ENCODE measurements around the gene CD28.
"Not testable (repeated sequence)": the region's sequence is repeated elsewhere in the genome, so short reads cannot be mapped to it uniquely, and the experiment has no call there.

The CD28 gene

DNA sequence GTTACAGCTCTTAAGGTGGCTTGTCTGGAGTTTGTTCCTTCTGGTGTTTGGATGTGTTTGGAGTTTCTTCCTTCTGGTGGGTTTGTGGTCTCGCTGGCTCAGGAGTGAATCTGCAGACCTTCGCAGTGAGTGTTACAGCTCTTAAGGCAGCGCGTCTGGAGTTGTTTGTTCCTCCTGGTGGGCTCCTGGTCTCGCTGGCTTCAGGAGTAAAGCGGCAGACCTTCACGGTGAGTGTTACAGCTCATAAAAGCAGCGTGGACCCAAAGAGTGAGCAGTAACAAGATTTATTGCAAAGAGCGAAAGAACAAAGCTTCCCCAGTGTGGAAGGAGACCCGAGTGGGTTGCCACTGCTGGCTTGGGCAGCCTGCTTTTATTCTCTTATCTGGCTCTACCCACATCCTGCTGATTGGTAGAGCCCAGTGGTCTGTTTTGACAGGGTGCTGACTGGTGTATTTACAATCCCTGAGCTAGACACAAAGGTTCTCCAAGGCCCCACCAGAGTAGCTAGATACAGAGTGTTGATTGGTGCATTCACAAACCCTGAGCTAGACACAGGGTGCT, 78.4 kb downstream of the CD28 start:
- DNase-seq (ENCODE audit: low read depth in 2 of 2) = not testable (repeated sequence)

DNA sequence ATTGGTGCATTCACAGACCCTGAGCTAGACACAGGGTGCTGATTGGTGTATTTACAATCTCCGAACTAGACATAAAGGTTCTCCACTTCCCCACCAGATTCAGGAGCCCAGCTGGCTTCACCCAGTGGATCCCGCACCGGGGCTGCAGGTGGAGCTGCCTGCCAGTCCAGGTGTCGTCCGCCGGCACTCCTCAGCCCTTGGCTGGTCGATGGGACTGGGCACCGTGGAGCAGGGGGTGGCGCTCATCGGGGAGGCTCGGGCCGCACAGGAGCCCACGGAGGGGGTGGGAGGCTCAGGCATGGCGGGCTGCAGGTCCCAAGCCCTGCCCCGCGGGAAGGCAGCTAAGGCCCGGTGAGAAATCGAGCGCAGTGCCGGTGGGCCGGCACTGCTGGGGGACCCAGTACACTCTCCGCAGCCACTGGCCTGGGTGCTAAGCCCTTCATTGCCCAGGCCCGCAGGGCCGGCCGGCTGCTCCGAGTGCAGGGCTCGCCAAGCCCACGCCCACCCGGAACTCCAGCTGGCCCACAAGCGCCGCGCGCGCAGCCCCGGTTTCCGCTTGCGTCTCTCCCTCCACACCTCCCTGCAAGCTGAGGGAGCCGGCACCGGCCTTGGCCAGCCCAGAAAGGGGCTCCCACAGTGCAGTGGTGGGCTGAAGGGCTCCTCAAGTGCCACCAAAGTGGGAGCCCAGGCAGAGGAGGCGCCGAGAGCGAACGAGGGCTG, 79.1 kb downstream of the CD28 start:
- not testable (repeated sequence) for DNase-seq (ENCODE audit: low read depth in 2 of 2)

DNA sequence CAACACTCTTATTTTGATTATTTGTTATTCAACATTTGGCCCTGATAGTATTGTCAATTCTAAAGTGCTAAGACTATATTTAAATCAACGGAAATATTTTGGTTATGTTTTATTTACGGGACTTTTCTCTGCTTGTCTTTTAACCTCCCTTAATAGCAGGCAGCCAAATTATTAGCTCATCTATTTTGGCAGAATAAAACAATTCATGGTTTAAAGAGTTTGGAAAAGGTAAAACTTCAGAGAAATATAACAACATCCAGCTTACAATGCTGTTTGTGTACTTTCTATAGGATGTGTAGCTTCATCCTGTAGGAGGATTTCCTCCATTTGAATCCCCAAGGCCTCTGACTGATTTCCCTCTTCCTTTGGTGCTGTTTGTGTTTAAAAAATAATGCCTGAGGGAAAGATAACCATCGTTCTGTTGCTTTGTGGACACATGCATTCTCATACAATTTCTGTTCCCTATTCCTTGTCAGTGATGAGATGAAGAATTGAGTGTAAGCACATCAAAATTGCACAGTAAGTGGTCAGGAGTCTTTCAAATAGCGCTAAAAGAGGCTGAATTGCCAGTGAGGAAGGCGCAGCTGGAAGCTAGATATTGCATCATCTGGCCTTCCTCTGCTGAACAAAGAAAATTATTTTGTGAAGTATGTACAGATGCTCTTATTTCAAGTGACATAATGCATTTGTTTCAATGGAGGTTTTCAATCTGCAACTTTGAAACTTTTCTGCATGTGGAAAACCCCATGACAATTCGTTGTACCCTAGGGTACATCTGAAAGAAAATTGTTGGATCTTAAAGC, 80.3 kb downstream of the CD28 start:
- no peak for DNase-seq (ENCODE audit: low read depth in 2 of 2)

DNA sequence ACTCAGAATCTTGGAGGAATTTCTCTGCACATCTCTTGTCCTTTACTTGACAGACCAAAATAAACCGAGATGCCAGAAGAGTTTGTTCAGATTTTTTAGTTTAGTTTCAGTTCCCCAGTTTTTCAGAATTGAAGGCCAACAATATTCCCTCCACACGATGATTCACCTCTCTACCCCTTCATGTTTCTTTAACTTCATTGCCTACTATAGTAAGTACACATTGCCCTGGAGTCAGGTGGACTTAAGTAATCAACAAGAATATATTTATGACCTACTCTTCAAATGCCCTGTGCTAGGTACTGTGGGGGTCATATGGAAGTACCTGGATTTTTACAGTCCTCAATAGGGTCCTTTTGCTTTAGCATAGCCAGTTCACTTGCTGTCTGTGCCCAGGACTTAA, 81.5 kb downstream of the CD28 start:
- no peak for DNase-seq (ENCODE audit: low read depth in 2 of 2)

Measured in stimulated activated CD4-positive, alpha-beta T cell treated with anti-CD3 and anti-CD28 coated beads, Interleukin-12 subunit alpha, Interleukin-12 subunit beta, amount 100 ng/mL, for 24 hours (primary cell).